ENCODE measurements around the gene SLC7A5.

The SLC7A5 gene

DNA sequence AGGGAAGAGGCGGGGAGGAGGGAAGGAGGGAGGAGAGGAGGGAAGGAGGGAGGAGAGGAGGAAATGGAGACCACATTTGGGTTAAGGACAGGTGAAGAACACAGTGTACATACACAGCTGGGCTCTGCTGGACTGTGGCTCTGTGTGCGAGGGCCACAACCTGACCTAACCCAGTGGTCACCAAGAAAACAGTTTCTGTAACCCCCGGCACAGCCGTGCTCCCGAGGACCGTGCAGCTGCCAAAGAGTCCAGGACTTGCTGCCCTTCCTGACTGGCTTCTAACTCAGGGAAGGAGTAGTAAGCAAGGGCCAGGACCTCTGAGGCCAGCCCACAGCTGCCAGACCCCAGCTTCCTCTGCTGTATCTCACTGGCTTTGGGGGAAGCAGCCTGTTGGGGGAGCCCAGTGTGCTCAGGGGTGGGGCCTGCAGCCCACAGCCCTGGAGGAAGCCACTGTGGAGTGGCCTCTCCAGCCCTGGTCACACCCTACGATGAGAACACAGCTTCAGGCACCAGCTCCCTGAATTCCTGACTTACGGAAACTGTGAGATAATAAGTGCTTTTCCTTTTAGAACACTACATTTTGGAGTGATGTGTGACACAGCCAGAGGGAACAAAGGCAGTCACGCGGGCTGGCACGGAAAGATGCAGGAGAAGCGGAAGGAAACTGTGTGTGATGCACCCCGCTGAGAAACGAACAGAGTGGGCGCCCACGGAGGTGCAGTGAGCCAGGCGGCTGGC, 32.3 kb downstream of the SLC7A5 start:
- DNase-seq (ENCODE audit: low read depth in 1 of 2, low spot score in 1 of 2), result no peak
- TF ChIP-seq JUND (IDR thresholded peaks at IDR 0.05; ENCODE audit: low read depth), result no peak
- in situ Hi-C loops (cut with HindIII; ENCODE audit: low pct_unique_long_range_greater_than_20kb, low sequenced_read_pairs), result no loop called here

DNA sequence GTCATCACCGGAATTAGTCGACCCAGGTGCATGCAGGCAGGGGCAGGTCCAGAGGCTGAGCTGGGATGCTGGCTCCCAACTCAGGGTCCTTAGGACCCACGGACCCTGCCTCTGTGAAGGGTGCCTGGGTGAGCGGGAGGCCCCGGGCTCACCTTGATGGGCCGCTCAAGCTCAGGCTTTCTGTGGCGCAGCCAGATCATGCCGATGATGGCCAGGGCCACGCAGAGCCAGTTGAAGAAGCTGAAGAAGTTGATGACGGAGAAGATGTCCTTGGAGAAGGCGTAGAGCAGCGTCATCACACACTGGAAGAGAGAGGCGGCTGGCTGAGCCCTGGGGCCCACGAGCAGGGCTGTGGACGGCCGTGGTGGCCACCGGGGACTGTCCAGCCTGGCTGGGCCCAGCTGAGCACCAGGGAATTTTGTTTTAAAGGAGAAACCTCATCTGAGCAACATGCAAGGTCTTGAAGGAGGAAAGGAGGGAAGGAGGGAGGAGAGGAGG, 32.9 kb downstream of the SLC7A5 start:
- TF ChIP-seq JUND (IDR thresholded peaks at IDR 0.05; ENCODE audit: low read depth), result no peak
- in situ Hi-C loops (cut with HindIII; ENCODE audit: low pct_unique_long_range_greater_than_20kb, low sequenced_read_pairs), result no loop called here
- DNase-seq (ENCODE audit: low read depth in 1 of 2, low spot score in 1 of 2), result no peak

DNA sequence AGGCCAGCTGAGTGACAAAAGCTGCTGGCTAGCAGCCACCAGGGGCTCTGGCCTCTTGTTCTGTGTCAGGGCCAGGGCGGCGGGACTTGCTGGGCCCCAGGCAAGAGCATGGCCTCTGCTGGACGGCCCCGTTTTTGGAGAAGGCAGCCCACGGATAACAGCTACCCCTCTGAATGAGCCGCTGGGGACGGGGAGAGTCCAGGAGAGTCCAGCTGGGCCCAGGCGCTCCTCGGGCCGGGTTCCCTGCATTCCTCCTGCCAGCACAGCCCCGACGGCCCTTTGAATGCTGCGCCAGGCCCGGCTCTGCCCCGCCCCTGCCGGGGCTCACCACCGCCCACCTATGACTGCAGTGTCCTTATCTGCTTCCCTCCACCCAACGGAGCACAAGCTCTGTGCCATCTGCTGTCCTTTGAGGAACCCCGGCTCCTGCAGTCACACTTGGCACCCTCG, 33.4 kb downstream of the SLC7A5 start:
- TF ChIP-seq JUND (IDR thresholded peaks at IDR 0.05; ENCODE audit: low read depth), result no peak
- in situ Hi-C loops (cut with HindIII; ENCODE audit: low pct_unique_long_range_greater_than_20kb, low sequenced_read_pairs), result no loop called here
- DNase-seq (ENCODE audit: low read depth in 1 of 2, low spot score in 1 of 2), result no peak

DNA sequence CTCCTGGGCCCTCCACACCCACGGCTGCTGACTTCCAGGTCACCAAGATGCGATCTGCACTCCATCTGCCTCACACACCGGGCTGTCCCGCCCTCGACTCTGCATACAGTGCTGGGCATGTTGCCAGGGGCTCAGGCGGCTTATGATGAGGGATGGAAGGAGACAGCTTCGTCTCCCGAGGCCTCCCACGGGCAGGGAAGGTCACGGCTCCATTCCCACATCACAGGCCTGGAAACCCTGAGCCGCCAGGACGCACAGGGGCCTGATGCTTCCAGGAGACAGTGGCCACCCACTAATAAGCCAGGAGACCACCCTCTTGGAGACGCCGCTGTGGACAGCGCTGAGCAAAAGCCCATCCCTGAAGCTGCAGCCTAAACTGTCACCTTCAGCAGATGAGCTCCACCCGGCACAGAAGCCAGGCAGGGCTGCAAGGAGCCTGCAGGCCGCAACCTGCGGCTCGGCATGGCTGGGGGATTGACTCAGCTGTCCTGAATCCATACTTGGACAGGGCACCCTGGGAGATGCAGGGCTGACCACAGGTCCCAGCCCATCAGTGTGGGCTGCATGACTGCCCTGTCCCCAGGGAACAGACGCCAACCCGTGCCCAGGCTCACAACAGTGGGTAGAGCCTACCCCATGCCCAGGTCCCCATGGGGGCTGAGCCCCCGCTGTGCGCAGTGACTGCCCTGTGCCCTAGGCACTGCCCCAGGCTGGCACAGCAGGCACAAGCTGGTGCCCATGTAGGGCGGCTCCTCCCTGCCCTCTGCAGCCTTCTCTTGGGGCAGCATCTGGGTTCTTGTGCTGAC, 34.4 kb downstream of the SLC7A5 start:
- TF ChIP-seq JUND (IDR thresholded peaks at IDR 0.05; ENCODE audit: low read depth), result no peak
- DNase-seq (ENCODE audit: low read depth in 1 of 2, low spot score in 1 of 2), result no peak
- in situ Hi-C loops (cut with HindIII; ENCODE audit: low pct_unique_long_range_greater_than_20kb, low sequenced_read_pairs), result no loop called here

DNA sequence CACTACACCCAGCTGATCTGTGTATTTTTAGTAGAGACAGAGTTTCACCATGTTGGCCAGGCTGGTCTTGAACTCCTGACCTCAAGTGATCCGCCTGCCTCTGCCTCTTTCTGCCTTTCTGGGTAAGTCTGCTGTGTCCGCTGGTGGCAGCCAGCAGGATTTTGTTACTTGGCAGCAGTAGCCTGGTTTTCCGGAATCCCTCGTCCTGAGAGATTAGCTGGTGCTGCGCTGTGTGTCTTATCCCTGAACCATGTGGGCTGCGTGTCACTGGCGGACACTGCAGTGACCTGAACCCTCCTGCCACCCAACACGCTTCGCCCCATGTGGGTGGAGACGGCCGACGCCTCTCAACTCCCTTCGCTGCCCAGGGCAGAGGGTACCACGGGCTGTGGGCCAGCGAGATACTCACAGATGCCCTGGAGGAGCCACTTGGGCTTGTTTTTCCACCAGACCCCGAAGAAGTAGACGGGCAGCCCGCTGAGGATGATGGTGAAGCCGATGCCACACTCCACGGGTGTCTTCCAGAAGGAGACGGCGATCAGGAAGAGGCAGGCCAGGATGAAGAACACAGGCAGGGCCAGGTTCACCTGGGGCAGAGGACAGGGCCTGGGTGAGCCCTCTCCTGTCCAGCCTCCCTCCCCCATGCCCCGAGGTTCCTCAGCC, 35.2 kb downstream of the SLC7A5 start:
- DNase-seq (ENCODE audit: low read depth in 1 of 2, low spot score in 1 of 2), result no peak
- in situ Hi-C loops (cut with HindIII; ENCODE audit: low pct_unique_long_range_greater_than_20kb, low sequenced_read_pairs), result no loop called here
- no peak for TF ChIP-seq JUND (IDR thresholded peaks at IDR 0.05; ENCODE audit: low read depth)

DNA sequence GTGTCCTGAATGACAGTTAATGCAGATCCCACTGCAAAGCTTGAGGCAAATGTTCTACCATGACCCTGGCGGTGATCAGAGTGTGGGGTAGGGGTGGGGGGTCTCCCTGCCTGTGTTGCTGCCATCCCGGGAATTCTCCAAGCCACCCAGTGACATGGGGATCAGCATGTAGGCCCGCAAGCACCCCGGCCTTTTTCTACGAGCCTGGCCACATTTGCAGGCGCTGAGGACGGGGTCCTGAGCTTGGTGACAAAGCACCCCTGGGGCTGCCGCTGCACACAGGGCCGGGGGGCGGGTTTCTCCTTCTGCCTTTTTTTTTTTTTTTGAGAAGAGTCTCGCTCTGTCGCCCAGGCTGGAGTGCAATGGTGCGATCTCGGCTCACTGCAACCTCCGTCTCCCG, 35.8 kb downstream of the SLC7A5 start:
- no peak for DNase-seq (ENCODE audit: low read depth in 1 of 2, low spot score in 1 of 2)
- in situ Hi-C loops (cut with HindIII; ENCODE audit: low pct_unique_long_range_greater_than_20kb, low sequenced_read_pairs), result no loop called here
- no peak for TF ChIP-seq JUND (IDR thresholded peaks at IDR 0.05; ENCODE audit: low read depth)

DNA sequence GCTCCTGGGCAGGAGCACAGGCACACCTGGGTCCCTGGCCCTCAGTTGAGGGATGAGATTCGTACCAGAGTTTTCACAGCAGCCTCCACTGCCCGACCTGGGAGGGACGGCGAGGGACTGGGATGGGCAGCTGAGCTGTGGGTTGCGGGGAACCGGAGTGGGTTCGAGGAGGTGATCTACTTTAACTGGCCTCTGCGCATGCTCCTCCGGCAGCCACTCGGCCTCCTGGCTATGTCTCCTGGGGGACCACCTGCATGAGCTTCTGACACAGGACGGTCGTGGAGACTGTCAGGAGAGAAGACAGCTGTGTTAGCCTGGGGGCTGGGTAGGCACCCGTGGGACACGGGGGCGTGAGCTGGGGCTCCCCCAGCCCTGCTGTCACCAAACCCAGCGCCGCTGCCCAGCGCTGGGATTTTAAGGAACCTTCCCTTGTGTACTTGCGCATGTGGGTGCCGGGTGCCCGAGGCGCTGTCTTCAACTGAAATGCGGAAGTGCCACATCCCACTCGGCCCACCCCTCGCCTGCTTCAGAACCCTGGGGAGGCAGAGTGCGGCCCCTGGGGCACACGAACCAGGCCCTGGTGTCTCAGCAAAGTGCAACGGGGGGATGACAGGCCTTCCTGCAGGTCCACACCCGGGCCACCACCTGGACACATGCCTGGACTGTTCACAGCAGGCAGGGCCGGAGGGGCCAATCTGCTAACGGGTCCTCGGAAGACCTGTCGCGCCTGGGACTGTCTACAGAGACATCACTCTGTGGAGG, 36.4 kb downstream of the SLC7A5 start:
- DNase-seq (ENCODE audit: low read depth in 1 of 2, low spot score in 1 of 2), result no peak
- no peak for TF ChIP-seq JUND (IDR thresholded peaks at IDR 0.05; ENCODE audit: low read depth)
- in situ Hi-C loops (cut with HindIII; ENCODE audit: low pct_unique_long_range_greater_than_20kb, low sequenced_read_pairs), result no loop called here

DNA sequence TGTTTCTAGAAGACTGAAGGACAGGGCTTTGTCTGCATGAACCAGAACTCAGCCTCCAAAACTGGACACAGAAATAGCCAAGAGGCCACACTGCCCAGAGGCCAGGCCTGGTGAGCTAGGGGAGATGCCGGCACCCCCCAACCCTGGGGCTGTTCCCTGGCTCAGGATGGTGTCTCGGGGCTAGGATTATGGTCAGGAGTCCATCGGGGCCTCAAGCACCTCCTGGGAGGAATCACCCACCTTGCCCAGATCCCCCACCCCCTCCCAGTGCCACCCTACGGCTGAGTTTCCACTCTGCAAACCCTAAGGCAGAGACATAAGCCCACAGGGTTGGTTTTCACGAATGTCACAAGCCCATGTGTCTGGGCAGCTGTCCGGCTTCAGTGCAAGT, 37.2 kb downstream of the SLC7A5 start:
- DNase-seq (ENCODE audit: low read depth in 1 of 2, low spot score in 1 of 2), result no peak
- in situ Hi-C loops (cut with HindIII; ENCODE audit: low pct_unique_long_range_greater_than_20kb, low sequenced_read_pairs), result no loop called here
- TF ChIP-seq JUND (IDR thresholded peaks at IDR 0.05; ENCODE audit: low read depth), result no peak

DNA sequence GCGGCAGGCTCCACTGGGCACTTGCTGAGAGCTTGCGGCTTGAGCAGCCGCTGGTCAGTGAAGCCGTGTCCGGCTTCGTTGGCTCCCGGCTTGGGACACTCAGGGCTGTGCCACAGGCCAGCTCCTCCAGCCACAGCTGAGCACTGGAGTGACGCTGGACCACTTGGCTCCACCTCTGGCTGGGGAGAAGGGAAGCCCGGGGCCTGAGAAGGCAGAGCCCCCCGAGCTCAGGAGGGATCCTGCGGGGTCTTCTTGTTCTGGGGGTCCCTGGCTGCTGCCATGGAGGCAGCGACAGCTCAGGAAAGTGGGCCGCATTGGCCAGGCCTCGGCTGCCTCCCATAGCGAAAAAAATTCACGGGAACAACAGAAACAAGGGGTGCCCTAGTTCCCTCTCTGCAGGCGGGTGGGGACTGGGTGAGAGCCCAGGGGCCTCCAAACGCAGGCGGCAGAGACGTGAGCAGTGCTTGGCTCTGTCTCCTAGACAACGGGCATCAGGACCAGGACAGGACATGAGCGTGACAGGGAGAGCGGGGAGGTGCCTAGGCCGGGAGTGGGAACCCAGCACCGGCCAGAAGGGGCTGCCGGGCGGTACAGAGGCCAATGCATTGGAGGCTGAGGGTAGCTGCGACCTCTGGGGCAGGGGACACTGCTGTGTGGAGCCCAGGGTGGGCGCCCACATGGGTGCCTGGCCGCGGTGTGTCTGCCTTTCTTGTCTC, 37.7 kb downstream of the SLC7A5 start:
- in situ Hi-C loops (cut with HindIII; ENCODE audit: low pct_unique_long_range_greater_than_20kb, low sequenced_read_pairs), result no loop called here
- DNase-seq (ENCODE audit: low read depth in 1 of 2, low spot score in 1 of 2), result no peak
- TF ChIP-seq JUND (IDR thresholded peaks at IDR 0.05; ENCODE audit: low read depth), result no peak

DNA sequence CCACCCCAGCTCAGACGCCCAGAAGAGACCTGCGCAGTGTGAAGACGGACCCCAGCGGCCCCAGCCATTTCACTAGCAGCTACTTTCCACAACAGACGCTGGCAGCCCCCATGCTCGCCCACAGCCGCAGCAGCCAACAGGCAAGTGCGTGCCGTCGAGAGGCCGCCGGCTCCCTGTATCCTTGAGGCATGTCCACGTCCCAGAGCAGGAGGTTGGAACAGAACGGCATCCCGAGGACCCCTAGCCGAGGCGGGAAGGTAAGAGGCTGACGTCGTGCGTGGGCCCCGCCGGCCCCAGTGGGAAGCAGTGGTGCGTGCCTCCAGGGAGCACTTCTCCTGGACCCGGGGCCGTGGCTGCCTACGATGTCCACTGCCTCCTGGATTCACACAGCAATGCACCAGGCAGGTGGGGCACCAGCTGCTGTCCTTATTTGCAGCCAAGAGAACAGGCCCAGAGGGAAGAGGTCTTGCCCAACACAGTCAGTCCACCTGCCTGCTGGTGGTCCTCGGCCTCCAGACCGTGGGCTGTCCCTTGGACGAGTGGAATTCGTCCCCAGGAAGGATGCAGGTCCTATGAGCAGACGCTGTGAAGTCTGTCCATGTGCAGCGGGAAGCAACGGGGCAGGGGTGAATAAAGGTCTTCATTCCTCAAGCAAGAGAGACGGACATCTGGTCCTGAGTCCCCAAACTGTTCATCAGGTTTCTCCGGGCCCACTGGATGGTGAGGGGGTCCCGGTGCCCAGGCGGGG, 38.5 kb downstream of the SLC7A5 start:
- in situ Hi-C loops (cut with HindIII; ENCODE audit: low pct_unique_long_range_greater_than_20kb, low sequenced_read_pairs), result no loop called here
- TF ChIP-seq JUND (IDR thresholded peaks at IDR 0.05; ENCODE audit: low read depth), result no peak
- DNase-seq (ENCODE audit: low read depth in 1 of 2, low spot score in 1 of 2), result no peak

Measured in T47D (cell line).